H1 (cell line): ENCODE data around the gene KCNK7. TPM values are rescaled to one million over a fixed set of nuclear protein-coding genes. Genes with fewer than 3 reads are reported as not detected.

Experiments used
- CTCF ChIA-PET: fragments of 300-600 bp; sonication (Branson Sonifier 250); formaldehyde crosslinking; loops from one replicate; lab custom pipeline; 2021; ENCODE audit not compliant: partially characterized antibody; lab: Charles Lee
- POLR2A ChIA-PET: fragments of 300-600 bp; sonication (Branson Sonifier 250); formaldehyde crosslinking; loops from one replicate; lab custom pipeline; 2021; ENCODE audit warnings: inconsistent platforms; ENCODE audit not compliant: partially characterized antibody; lab: Charles Lee
- DNase-seq, 2 experiments: peaks; one replicate each; pipeline versions ENCODE4 v3.0.0 to v3.0.0-alpha.2; 2010 to 2022; ENCODE audit warnings: low spot score in 2 of 2, low read depth in 1 of 2, mixed read lengths in 1 of 2
- FAIRE-seq: peaks from 2 replicates; lab custom pipeline; 2011; peaks lifted over from hg19 to GRCh38; lab: Jason Lieb, UNC
- H2AFZ ChIP-seq: 2 replicates; pipeline ENCODE4 v1.8.1; 2012; ENCODE audit warnings: low read length, inconsistent platforms
- H2AK5ac ChIP-seq: 2 replicates; pipeline ENCODE4 v1.6.1; 2013; ENCODE audit warnings: low read depth, low read length
- H2BK120ac ChIP-seq: replicated peaks from 2 replicates; pipeline ENCODE3; 2013; ENCODE audit warnings: low read depth, low read length, inconsistent platforms
- H2BK12ac ChIP-seq: 2 replicates; pipeline ENCODE4 v1.6.1; 2013; ENCODE audit warnings: low read depth, low read length
- H2BK15ac ChIP-seq: 2 replicates; pipeline ENCODE4 v1.6.1; 2013; ENCODE audit warnings: low read length
- H2BK20ac ChIP-seq: 2 replicates; pipeline ENCODE4 v1.6.1; 2013; ENCODE audit warnings: low read length
- H2BK5ac ChIP-seq: 2 replicates; pipeline ENCODE4 v1.6.1; 2013; ENCODE audit warnings: low read depth, low read length
- H3K14ac ChIP-seq: 2 replicates; pipeline ENCODE4 v1.6.1; 2013; ENCODE audit warnings: inconsistent platforms; ENCODE audit not compliant: insufficient read length
- H3K18ac ChIP-seq: 2 replicates; pipeline ENCODE4 v1.6.1; 2013; ENCODE audit warnings: low read length; ENCODE audit errors: extremely low read depth
- H3K23ac ChIP-seq: 2 replicates; pipeline ENCODE4 v1.6.1; 2013; ENCODE audit warnings: inconsistent platforms; ENCODE audit not compliant: insufficient read length
- H3K23me2 ChIP-seq: 2 replicates; pipeline ENCODE4 v1.6.1; 2013; ENCODE audit warnings: low read depth, low read length
- H3K27ac ChIP-seq: 2 replicates; pipeline ENCODE4 v1.6.1; 2011; ENCODE audit warnings: low read depth, low read length, inconsistent platforms
- H3K27me3 ChIP-seq, 4 experiments: replicated peaks in 1 of 4; 1 replicate in 1 of 4; 2 replicates in 3 of 4; pipeline versions ENCODE4 v1.6.1 to v1.8.1; 2011 to 2013; ENCODE audit warnings: low read length in 3 of 4, mild to moderate bottlenecking in 3 of 4, inconsistent platforms in 2 of 4, mixed read lengths in 2 of 4, moderate library complexity in 1 of 4; ENCODE audit not compliant: control insufficient read depth in 3 of 4, insufficient read depth in 3 of 4; ENCODE audit errors: extremely low read depth in 1 of 4
- H3K36me3 ChIP-seq, 4 experiments: 2 replicates each; pipeline versions ENCODE4 v1.6.1 to v1.8.1; 2011 to 2013; ENCODE audit warnings: mild to moderate bottlenecking in 4 of 4, low read length in 3 of 4, moderate library complexity in 2 of 4, control low read depth in 1 of 4, inconsistent platforms in 1 of 4; ENCODE audit not compliant: insufficient read depth in 4 of 4, control insufficient read depth in 2 of 4
- H3K4ac ChIP-seq: replicated peaks from 2 replicates; pipeline ENCODE3; 2013; ENCODE audit warnings: low read length, low read depth, mixed read lengths, inconsistent platforms; ENCODE audit not compliant: insufficient read length
- H3K4me1 ChIP-seq, 4 experiments: replicated peaks in 1 of 4; 1 replicate in 1 of 4; 2 replicates in 3 of 4; pipeline versions ENCODE4 v1.6.1 to v1.8.1; 2011 to 2013; ENCODE audit warnings: low read length in 3 of 4, inconsistent platforms in 2 of 4, mixed read lengths in 1 of 4; ENCODE audit not compliant: insufficient read depth in 4 of 4, control insufficient read depth in 3 of 4
- H3K4me2 ChIP-seq, 2 experiments: 2 replicates each; pipeline versions ENCODE4 v1.6.1 to v1.8.1; 2011 to 2013; ENCODE audit warnings: low read depth in 2 of 2, low read length in 2 of 2, control low read depth in 1 of 2, inconsistent platforms in 1 of 2, mild to moderate bottlenecking in 1 of 2; ENCODE audit not compliant: insufficient read depth in 1 of 2
- H3K4me3 ChIP-seq, 4 experiments: fragments of 200-600, 300-600 bp in 1 of 4; sonication (generic), shearing (Covaris generic), sonication (Bioruptor Twin) in 1 of 4; 2 replicates each; pipeline versions ENCODE4 v1.5.1 to v1.8.1; 2011 to 2016; ENCODE audit warnings: low read length in 4 of 4, low read depth in 3 of 4, control low read depth in 2 of 4, inconsistent platforms in 2 of 4, mild to moderate bottlenecking in 2 of 4, mixed read lengths in 1 of 4, moderate library complexity in 1 of 4; ENCODE audit not compliant: insufficient read depth in 2 of 4; ENCODE audit errors: extremely low read depth in 1 of 4
- H3K56ac ChIP-seq: replicated peaks from 2 replicates; pipeline ENCODE3; 2013; ENCODE audit warnings: low read depth, mild to moderate bottlenecking, mixed read lengths, low read length, inconsistent platforms; ENCODE audit not compliant: insufficient read length
- H3K79me1 ChIP-seq: 2 replicates; pipeline ENCODE4 v1.6.1; 2013; ENCODE audit warnings: low read depth, low read length, control low read depth
- H3K79me2 ChIP-seq, 2 experiments: 2 replicates each; pipeline versions ENCODE4 v1.6.1 to v1.8.1; 2012 to 2013; ENCODE audit warnings: low read length in 2 of 2, mild to moderate bottlenecking in 2 of 2, inconsistent platforms in 1 of 2; ENCODE audit not compliant: insufficient read depth in 2 of 2, control insufficient read depth in 1 of 2
- H3K9ac ChIP-seq, 4 experiments: replicated peaks in 1 of 4; 1 replicate in 1 of 4; 2 replicates in 3 of 4; pipeline versions ENCODE4 v1.6.1 to v1.8.1; 2011 to 2013; ENCODE audit warnings: low read depth in 3 of 4, low read length in 3 of 4, control low read depth in 2 of 4, mild to moderate bottlenecking in 2 of 4, moderate library complexity in 2 of 4, inconsistent platforms in 1 of 4; ENCODE audit errors: extremely low read depth in 1 of 4
- H3K9me3 ChIP-seq, 2 experiments: 2 replicates each; pipeline versions ENCODE4 v1.6.1 to v1.8.1; 2012 to 2013; ENCODE audit warnings: mild to moderate bottlenecking in 2 of 2, moderate library complexity in 2 of 2, control low read depth in 1 of 2, inconsistent platforms in 1 of 2, low read depth in 1 of 2, low read length in 1 of 2, mixed read lengths in 1 of 2; ENCODE audit not compliant: insufficient read depth in 2 of 2
- H4K20me1 ChIP-seq, 2 experiments: replicated peaks in 1 of 2; 2 replicates each; pipeline versions ENCODE3 to v1.8.1; 2011 to 2013; ENCODE audit warnings: inconsistent platforms in 2 of 2, low read length in 2 of 2, mild to moderate bottlenecking in 1 of 2; ENCODE audit not compliant: insufficient read depth in 2 of 2, control insufficient read depth in 1 of 2
- H4K5ac ChIP-seq: 2 replicates; pipeline ENCODE4 v1.6.1; 2013; ENCODE audit warnings: low read length, low read depth, mixed read lengths, inconsistent platforms; ENCODE audit not compliant: insufficient read length
- H4K8ac ChIP-seq: 2 replicates; pipeline ENCODE4 v1.8.0; 2013; ENCODE audit warnings: mild to moderate bottlenecking, moderate library complexity, low read length, inconsistent platforms; ENCODE audit not compliant: insufficient read depth; ENCODE audit errors: extremely low read depth
- H4K91ac ChIP-seq: replicated peaks from 2 replicates; pipeline ENCODE3; 2013; ENCODE audit warnings: low read length, mixed read lengths, inconsistent platforms; ENCODE audit not compliant: insufficient read length
- KDM1A ChIP-seq: fragments of 200-600, 300-600 bp; sonication (generic); IDR thresholded peaks from 2 replicates; pipeline ENCODE4 v1.7.1; 2016; ENCODE audit warnings: mild to moderate bottlenecking, low read length, borderline replicate concordance
- KDM5A ChIP-seq: fragments of 200-600 bp; IDR thresholded peaks from 2 replicates; pipeline ENCODE4 v1.7.1; 2012; ENCODE audit warnings: mild to moderate bottlenecking, low read length, inconsistent platforms, mixed read lengths
- NANOG ChIP-seq: IDR thresholded peaks from 2 replicates; pipeline ENCODE4 v1.6.1; 2011; ENCODE audit warnings: low read length, low read depth, mild to moderate bottlenecking, inconsistent platforms; ENCODE audit not compliant: insufficient read depth, poor library complexity, severe bottlenecking
- NRF1 ChIP-seq: IDR thresholded peaks from 2 replicates; pipeline ENCODE4 v1.6.1; 2011; ENCODE audit warnings: mild to moderate bottlenecking, low read depth, low read length, improper control_type of control experiment
- RBBP5 ChIP-seq: IDR thresholded peaks from 2 replicates; pipeline ENCODE4 v1.7.1; 2012; ENCODE audit warnings: low read depth, mild to moderate bottlenecking, inconsistent platforms, low read length, moderate library complexity, borderline replicate concordance
- SAP30 ChIP-seq: fragments of 300-600 bp; sonication (generic); IDR thresholded peaks from 2 replicates; pipeline ENCODE4 v1.7.1; 2012; ENCODE audit warnings: low read length, moderate library complexity, mild to moderate bottlenecking, inconsistent platforms; ENCODE audit not compliant: insufficient read depth, insufficient replicate concordance
- SIN3A ChIP-seq, 2 experiments: IDR thresholded peaks in 1 of 2; conservative IDR thresholded peaks in 1 of 2; 2 replicates each; pipeline ENCODE4 v1.6.1; 2011 to 2012; ENCODE audit warnings: low read length in 2 of 2, improper control_type of control experiment in 1 of 2, low read depth in 1 of 2, mild to moderate bottlenecking in 1 of 2
- SIX5 ChIP-seq: IDR thresholded peaks from 2 replicates; pipeline ENCODE4 v1.6.1; 2011; ENCODE audit warnings: mild to moderate bottlenecking, low read depth, low read length
- WGBS, 2 experiments: shearing (Covaris generic) in 1 of 2; methylation state at CpG; one replicate each; pipeline versions ENCODE4 v1.1.6 to v1.1.7; 2013 to 2015; ENCODE audit warnings: low lambda C conversion rate in 2 of 2, mixed read lengths in 2 of 2, inconsistent platforms in 1 of 2, low coverage in 1 of 2, missing lambda C conversion rate in 1 of 2; ENCODE audit not compliant: insufficient replicate concordance in 2 of 2, insufficient coverage in 1 of 2, insufficient read length in 1 of 2; ENCODE audit errors: extremely low coverage in 1 of 2, missing lambda C conversion rate in 1 of 2; 5-methylcytosine and 5-hydroxymethylcytosine counted together
- polyA plus RNA-seq, 7 experiments: library from polyadenylated mRNA; depleted of rRNA in 3 of 7; stranded (reverse) in 5 of 7; unstranded in 2 of 7; fragments of >200 nt in 5 of 7; fragments of 200-250 nt in 2 of 7; gene quantifications; 1 replicate in 5 of 7; 2 replicates in 1 of 7; 4 replicates in 1 of 7; pipeline versions ENCODE4 v1.2.1 to v1.2.3, GENCODE V29; 2011 to 2013; ENCODE audit warnings: missing spikeins in 2 of 7, mixed read lengths in 2 of 7
- total RNA-seq: library from RNA; stranded (reverse); fragmentation: NEBNext Ultra II Directional; extraction: Animal tissue kit (Norgen Biotek cat#: 25700); gene quantifications from 2 replicates; pipeline ENCODE4 v1.2.1, GENCODE V29; 2021

Gene KCNK7
- total and polyA plus RNA-seq, 2 of the 8 experiments (the other 6 are each of a cell fraction or from before 2014, with no cell fraction given) = 0.74 to 1.0 TPM

DNA sequence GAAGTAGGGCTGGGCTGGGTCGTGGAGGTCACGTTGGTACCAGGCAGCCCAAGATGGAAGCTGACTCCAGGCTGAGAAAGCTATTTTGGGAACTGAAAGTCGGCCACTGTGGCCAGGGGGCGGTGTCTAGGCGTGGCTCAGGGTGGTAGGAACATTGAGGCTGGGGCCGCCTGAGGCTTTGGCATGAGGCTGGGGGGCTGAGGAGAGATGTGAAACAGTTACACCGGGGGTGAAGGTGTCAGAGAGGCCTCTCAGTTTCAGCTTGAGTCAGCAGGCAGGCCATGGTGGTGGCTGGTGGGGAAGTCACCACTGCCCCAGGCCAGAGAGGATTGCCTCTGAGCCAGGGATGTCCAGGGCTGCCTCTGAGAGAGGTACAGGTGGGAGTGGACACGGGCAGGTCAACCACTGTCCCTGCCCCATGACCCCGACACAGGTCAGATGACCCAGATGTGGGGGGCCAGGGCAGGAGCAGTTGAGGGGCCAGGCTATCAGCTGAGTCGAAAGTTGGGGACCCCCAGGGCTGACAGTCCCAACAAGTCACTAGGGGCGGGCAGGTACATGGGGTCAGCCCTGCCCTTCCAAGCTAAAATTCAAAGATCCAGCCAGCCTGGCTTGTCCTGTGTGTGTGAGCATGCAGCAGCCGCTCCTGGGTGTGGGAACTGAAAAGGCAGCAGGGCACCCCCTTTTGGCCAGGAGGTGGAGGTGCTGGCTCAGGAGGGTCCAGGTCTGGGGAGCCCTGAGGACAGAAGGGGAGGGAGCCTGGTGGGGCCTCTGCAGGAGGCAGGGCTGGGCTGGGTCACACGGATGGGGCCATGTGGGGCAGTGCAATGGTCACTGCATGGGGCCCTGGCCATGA lies 7.2 kb downstream of the KCNK7 start:
- H2BK15ac ChIP-seq = 0 out of 2 replicates have a peak overlapping the region, but pooled peaks have one; percentile 61
- H3K27me3 ChIP-seq = peaks cover 27 to 57% (median 50%) of the 10 kb centered on the region in 4 experiments
- no peak for DNase-seq
- no peak overlapping the region for H3K23ac ChIP-seq
- no peak overlapping the region for H3K56ac ChIP-seq
- H4K20me1 ChIP-seq = peaks cover 0 to 2% of the 10 kb centered on the region in 2 experiments
- H3K36me3 ChIP-seq = no peaks in the 10 kb centered on the region
- H2BK20ac ChIP-seq = peak overlapping the region; percentile 86; the same call in 1 of the 2 replicates
- no peak overlapping the region for H2AK5ac ChIP-seq
- peak overlapping the region; percentile 59; the same call in 1 of the 2 replicates for H4K8ac ChIP-seq
- 72% methylated on average over 11 of the region's 13 CpGs; no CpG with 5 or more reads in 1 of the 2 experiments for WGBS, 2 experiments
- H3K23me2 ChIP-seq = peaks cover 12% of the 10 kb centered on the region; the same call in 1 of the 2 replicates
- no peak overlapping the region for H3K4ac ChIP-seq
- H3K9ac ChIP-seq = no peak overlapping the region
- no peak overlapping the region for H3K18ac ChIP-seq
- no peak overlapping the region for H2BK5ac ChIP-seq
- H3K4me1 ChIP-seq = peaks cover 3 to 31% (median 13%) of the 10 kb centered on the region in 4 experiments
- H3K4me2 ChIP-seq = peak overlapping the region in 1 of 2 experiments; percentile 18; a peak in 1 of 4 replicates
- H3K27ac ChIP-seq = no peak overlapping the region
- no peak overlapping the region for H3K14ac ChIP-seq
- no peaks in the 10 kb centered on the region for H3K9me3 ChIP-seq
- H4K5ac ChIP-seq = no peak overlapping the region
- ChIA-PET POLR2A (interaction anchor here (0.6 to 5.3 kb wide), 12 partner anchors 12 to 101 kb away, joined by 3 to 25 read pairs (median 4); partner anchors contain the start of genes EHBP1L1, FAM89B, MALAT1 and MAP3K11), CTCF (interaction anchor here (0.6 to 14.5 kb wide), 23 partner anchors 10 to 446 kb away, joined by 3 to 227 read pairs (median 4); partner anchors contain the start of genes EHBP1L1, FAM89B, PCNX3 and ZNRD2)
- H3K4me3 ChIP-seq = no peak overlapping the region
- H2BK12ac ChIP-seq = peak overlapping the region; percentile 85; the same call in 1 of the 2 replicates
- no peaks in the 10 kb centered on the region for H3K79me2 ChIP-seq
- no peak for FAIRE-seq
- H3K79me1 ChIP-seq = no peaks in the 10 kb centered on the region
- no peak overlapping the region for H2BK120ac ChIP-seq
- peak overlapping the region; percentile 65 for H4K91ac ChIP-seq
- no peak overlapping the region for H2AFZ ChIP-seq
- no peak for TF ChIP-seq SIX5
- TF ChIP-seq SIN3A (conservative IDR thresholded peaks at IDR 0.05 in 1 of 2, IDR thresholded peaks at IDR 0.05 in 1 of 2; ENCODE audit: low read depth in 1 of 2, low read length in 2 of 2) = 0 out of 4 replicates have a peak, but pooled peaks of 1 of the 2 experiments have one; percentile 34
- no peak for TF ChIP-seq KDM5A
- no peak for TF ChIP-seq SAP30
- TF ChIP-seq NANOG = no peak
- TF ChIP-seq RBBP5 = no peak
- no peak for TF ChIP-seq NRF1
- no peak for TF ChIP-seq KDM1A
